Smooth muscle cell (in vitro differentiated cells): ENCODE measurements around the gene WNT10A. TPM values are rescaled to one million over a fixed set of nuclear protein-coding genes. Genes with fewer than 3 reads are reported as not detected.
"Not testable (repeated sequence)": the region's sequence is repeated elsewhere in the genome, so short reads cannot be mapped to it uniquely, and the experiment has no call there.

Experiments
- DNase-seq: peaks from one replicate; lab custom pipeline; 2025; ENCODE audit not compliant: unreplicated experiment; lab: John Stamatoyannopoulos, UW
- H2AFZ ChIP-seq: fragments of 200-600 bp; sonication (generic); 2 replicates; pipeline ENCODE4 v1.6.0; 2016; ENCODE audit warnings: antibody characterized with exemption, low read depth, mild to moderate bottlenecking
- H3F3A ChIP-seq: fragments of 200-600 bp; sonication (generic); 2 replicates; pipeline ENCODE4 v1.6.0; 2017; ENCODE audit warnings: antibody characterized with exemption, low read depth
- H3K27ac ChIP-seq: fragments of 200-600 bp; sonication (generic); 2 replicates; pipeline ENCODE4 v1.5.1; 2016; ENCODE audit warnings: low read depth, mild to moderate bottlenecking
- H3K27me3 ChIP-seq: fragments of 200-600 bp; sonication (generic); 2 replicates; pipeline ENCODE4 v1.6.1; 2016; ENCODE audit warnings: low read depth, mild to moderate bottlenecking
- H3K36me3 ChIP-seq: fragments of 200-600 bp; sonication (generic); 2 replicates; pipeline ENCODE4 v1.5.1; 2016; ENCODE audit warnings: low read depth
- H3K4me1 ChIP-seq: fragments of 200-600 bp; sonication (generic); 2 replicates; pipeline ENCODE4 v1.5.1; 2016; ENCODE audit warnings: low read depth
- H3K4me2 ChIP-seq: fragments of 200-600 bp; sonication (generic); 2 replicates; pipeline ENCODE4 v1.6.0; 2016; ENCODE audit warnings: mild to moderate bottlenecking
- H3K4me3 ChIP-seq: fragments of 200-600 bp; sonication (generic); 2 replicates; pipeline ENCODE4 v1.5.1; 2016; ENCODE audit warnings: mild to moderate bottlenecking
- H3K79me2 ChIP-seq: fragments of 200-600 bp; sonication (generic); 2 replicates; pipeline ENCODE4 v1.6.0; 2016; ENCODE audit warnings: low read depth, mild to moderate bottlenecking
- H3K9ac ChIP-seq: fragments of 200-600 bp; sonication (generic); 2 replicates; pipeline ENCODE4 v1.6.0; 2016; ENCODE audit warnings: low read depth
- H3K9me3 ChIP-seq: fragments of 200-600 bp; sonication (generic); replicated peaks from 2 replicates; pipeline ENCODE4 v1.5.1; 2016; ENCODE audit warnings: low read depth
- H4K20me1 ChIP-seq: fragments of 200-600 bp; sonication (generic); 2 replicates; pipeline ENCODE4 v1.6.0; 2016; ENCODE audit warnings: low read depth
- WGBS: methylation state at CpG from one replicate; pipeline ENCODE4 v1.1.7; 2016; ENCODE audit warnings: low lambda C conversion rate; 5-methylcytosine and 5-hydroxymethylcytosine counted together
- polyA plus RNA-seq: library from polyadenylated mRNA; unstranded; fragments of >200 nt; fragmentation: Nextera tagmentation; extraction: Ambion mirVana; gene quantifications from 2 replicates; pipeline ENCODE4 v1.2.1, GENCODE V29; 2016
- total RNA-seq: library from RNA; depleted of rRNA; stranded (reverse); fragments of >200 nt; gene quantifications from 2 replicates; pipeline ENCODE4 v1.2.3, GENCODE V29; 2014
- TF ChIP-seq, protein P1 (sequence below): fragments of 200-600 bp; sonication (generic); IDR thresholded peaks from 2 replicates; pipeline ENCODE4 v1.5.1; 2017; ENCODE audit warnings: borderline replicate concordance, mild to moderate bottlenecking, antibody characterized with exemption; ENCODE audit not compliant: insufficient read depth, poor library complexity, severe bottlenecking

The WNT10A gene
- total and polyA plus RNA-seq, 2 experiments from 2014 or later: 2.3 to 3.6 TPM

GRCh38 chr2:218925434-218925833, 44.8 kb downstream of the WNT10A start:
- Histone ChIP-seq H2AFZ (no peak overlapping the region), H3K27me3 (no peaks in the 10 kb centered on the region), H3F3A (no peaks in the 10 kb centered on the region), H3K4me2 (no peak overlapping the region), H3K36me3 (no peaks in the 10 kb centered on the region), H3K4me3 (no peak overlapping the region), H3K79me2 (no peaks in the 10 kb centered on the region), H3K4me1 (no peaks in the 10 kb centered on the region), H3K9ac (no peak overlapping the region), H3K27ac (no peak overlapping the region), H4K20me1 (no peaks in the 10 kb centered on the region), H3K9me3 (no peaks in the 10 kb centered on the region)
- DNase-seq: no peak
- 86% methylated on average over 2 of the region's 2 CpGs for WGBS
- TF ChIP-seq, protein P1, sequence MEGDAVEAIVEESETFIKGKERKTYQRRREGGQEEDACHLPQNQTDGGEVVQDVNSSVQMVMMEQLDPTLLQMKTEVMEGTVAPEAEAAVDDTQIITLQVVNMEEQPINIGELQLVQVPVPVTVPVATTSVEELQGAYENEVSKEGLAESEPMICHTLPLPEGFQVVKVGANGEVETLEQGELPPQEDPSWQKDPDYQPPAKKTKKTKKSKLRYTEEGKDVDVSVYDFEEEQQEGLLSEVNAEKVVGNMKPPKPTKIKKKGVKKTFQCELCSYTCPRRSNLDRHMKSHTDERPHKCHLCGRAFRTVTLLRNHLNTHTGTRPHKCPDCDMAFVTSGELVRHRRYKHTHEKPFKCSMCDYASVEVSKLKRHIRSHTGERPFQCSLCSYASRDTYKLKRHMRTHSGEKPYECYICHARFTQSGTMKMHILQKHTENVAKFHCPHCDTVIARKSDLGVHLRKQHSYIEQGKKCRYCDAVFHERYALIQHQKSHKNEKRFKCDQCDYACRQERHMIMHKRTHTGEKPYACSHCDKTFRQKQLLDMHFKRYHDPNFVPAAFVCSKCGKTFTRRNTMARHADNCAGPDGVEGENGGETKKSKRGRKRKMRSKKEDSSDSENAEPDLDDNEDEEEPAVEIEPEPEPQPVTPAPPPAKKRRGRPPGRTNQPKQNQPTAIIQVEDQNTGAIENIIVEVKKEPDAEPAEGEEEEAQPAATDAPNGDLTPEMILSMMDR: no peak

GRCh38 chr2:218927422-218927821, 46.8 kb downstream of the WNT10A start:
- Histone ChIP-seq H3K9ac (no peak overlapping the region), H3K27me3 (no peaks in the 10 kb centered on the region), H2AFZ (no peak overlapping the region), H3K4me2 (no peak overlapping the region), H3K4me1 (no peaks in the 10 kb centered on the region), H3K27ac (no peak overlapping the region), H3F3A (no peaks in the 10 kb centered on the region), H3K36me3 (no peaks in the 10 kb centered on the region), H3K4me3 (no peak overlapping the region), H3K9me3 (no peaks in the 10 kb centered on the region), H4K20me1 (no peaks in the 10 kb centered on the region), H3K79me2 (no peaks in the 10 kb centered on the region)
- WGBS: 92% methylated on average over 2 of the region's 2 CpGs
- no peak for DNase-seq
- TF ChIP-seq, protein P1: no peak

GRCh38 chr2:218927876-218928275, 47.2 kb downstream of the WNT10A start:
- Histone ChIP-seq H3F3A (no peaks in the 10 kb centered on the region), H4K20me1 (no peaks in the 10 kb centered on the region), H3K79me2 (no peaks in the 10 kb centered on the region), H3K4me3 (no peak overlapping the region), H3K4me2 (no peak overlapping the region), H3K4me1 (no peaks in the 10 kb centered on the region), H2AFZ (no peak overlapping the region), H3K9me3 (no peaks in the 10 kb centered on the region), H3K36me3 (no peaks in the 10 kb centered on the region), H3K27me3 (no peaks in the 10 kb centered on the region), H3K27ac (no peak overlapping the region), H3K9ac (no peak overlapping the region)
- no peak for DNase-seq
- WGBS: 79% methylated on average over 4 of the region's 4 CpGs
- TF ChIP-seq, protein P1: no peak

GRCh38 chr2:218930488-218930887, 49.8 kb downstream of the WNT10A start:
- WGBS: 98% methylated on average over 3 of the region's 10 CpGs
- not testable (repeated sequence) for DNase-seq

DNA sequence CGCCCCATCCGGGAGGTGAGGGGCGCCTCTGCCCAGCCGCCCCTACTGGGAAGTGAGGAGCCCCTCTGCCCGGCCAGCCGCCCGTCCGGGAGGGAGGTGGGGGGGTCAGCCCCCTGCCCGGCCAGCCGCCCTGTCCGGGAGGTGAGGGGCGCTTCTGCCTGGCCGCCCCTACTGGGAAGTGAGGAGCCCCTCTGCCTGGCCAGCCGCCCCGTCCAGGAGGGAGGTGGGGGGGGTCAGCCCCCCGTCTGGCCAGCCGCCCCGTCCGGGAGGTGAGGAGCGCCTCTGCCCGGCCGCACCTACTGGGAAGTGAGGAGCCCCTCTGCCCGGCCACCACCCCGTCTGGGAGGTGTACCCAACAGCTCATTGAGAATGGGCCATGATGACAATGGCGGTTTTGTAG, 51.1 kb downstream of the WNT10A start:
- H3K9me3 ChIP-seq, H4K20me1 ChIP-seq, H3K79me2 ChIP-seq, H3F3A ChIP-seq, H3K4me1 ChIP-seq, H3K4me2 ChIP-seq, H3K27ac ChIP-seq, H3K4me3 ChIP-seq, DNase-seq, H2AFZ ChIP-seq, H3K36me3 ChIP-seq, H3K9ac ChIP-seq: not testable (repeated sequence)
- peaks cover 27% of the 10 kb centered on the region for H3K27me3 ChIP-seq
- 97% methylated on average over 13 of the region's 25 CpGs for WGBS

More at GRCh38 chr2:218930488-218930887, 49.8 kb downstream of the WNT10A start:
- H4K20me1 ChIP-seq, H3K9ac ChIP-seq, H3K4me1 ChIP-seq, H2AFZ ChIP-seq, H3K4me3 ChIP-seq, H3K27ac ChIP-seq, H3K4me2 ChIP-seq, H3K9me3 ChIP-seq, H3K79me2 ChIP-seq, H3K36me3 ChIP-seq, H3F3A ChIP-seq: not testable (repeated sequence)
- peaks cover 15% of the 10 kb centered on the region for H3K27me3 ChIP-seq
